Esophagus muscularis mucosa (tissue), 3 donors: ENCODE measurements around the gene ADCY5.

Experiments
- POLR2A ChIP-seq: fragments of 450-650 bp; IDR thresholded peaks from one replicate; pipeline ENCODE4 v1.6.1; 2017; ENCODE audit warnings: antibody characterized with exemption, moderate library complexity, mild to moderate bottlenecking, low read depth
- TF ChIP-seq, protein P1 (sequence below), 3 experiments: fragments of 200-600 bp in 2 of 3; fragments of 450-650 bp in 1 of 3; sonication (generic) in 2 of 3; IDR thresholded peaks; one replicate each; pipeline ENCODE4 v1.5.1; 2017 to 2019; ENCODE audit warnings: antibody characterized with exemption in 3 of 3, mild to moderate bottlenecking in 2 of 3, moderate library complexity in 1 of 3

GRCh38 chr3:123327480-123327879 is 121.4 kb downstream of the ADCY5 start:
- TF ChIP-seq POLR2A: no peak
- TF ChIP-seq, protein P1, sequence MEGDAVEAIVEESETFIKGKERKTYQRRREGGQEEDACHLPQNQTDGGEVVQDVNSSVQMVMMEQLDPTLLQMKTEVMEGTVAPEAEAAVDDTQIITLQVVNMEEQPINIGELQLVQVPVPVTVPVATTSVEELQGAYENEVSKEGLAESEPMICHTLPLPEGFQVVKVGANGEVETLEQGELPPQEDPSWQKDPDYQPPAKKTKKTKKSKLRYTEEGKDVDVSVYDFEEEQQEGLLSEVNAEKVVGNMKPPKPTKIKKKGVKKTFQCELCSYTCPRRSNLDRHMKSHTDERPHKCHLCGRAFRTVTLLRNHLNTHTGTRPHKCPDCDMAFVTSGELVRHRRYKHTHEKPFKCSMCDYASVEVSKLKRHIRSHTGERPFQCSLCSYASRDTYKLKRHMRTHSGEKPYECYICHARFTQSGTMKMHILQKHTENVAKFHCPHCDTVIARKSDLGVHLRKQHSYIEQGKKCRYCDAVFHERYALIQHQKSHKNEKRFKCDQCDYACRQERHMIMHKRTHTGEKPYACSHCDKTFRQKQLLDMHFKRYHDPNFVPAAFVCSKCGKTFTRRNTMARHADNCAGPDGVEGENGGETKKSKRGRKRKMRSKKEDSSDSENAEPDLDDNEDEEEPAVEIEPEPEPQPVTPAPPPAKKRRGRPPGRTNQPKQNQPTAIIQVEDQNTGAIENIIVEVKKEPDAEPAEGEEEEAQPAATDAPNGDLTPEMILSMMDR (IDR thresholded peaks at IDR 0.05): no peak
